HepG2 (cell line): ENCODE results near the gene ENDOD1. TPM values are rescaled to one million over a fixed set of nuclear protein-coding genes. Genes with fewer than 3 reads are reported as not detected.

Source experiments
- ATAC-seq: fragments of 200-7000 bp; cut with Tn5 transposase; 3 replicates; pipeline ENCODE4 v1.9.1; 2020; ENCODE audit warnings: mild to moderate bottlenecking, moderate library complexity
- BruUV-seq: library from RNA; stranded (reverse); fragments of 400-500 nt; replicated peaks from 2 replicates; lab custom pipeline; 2021; lab: Mats Ljungman, UMichigan
- CTCF ChIA-PET: fragments of 300-600 bp; formaldehyde crosslinking; extraction: SDS; loops from one replicate; lab custom pipeline; 2021; ENCODE audit warnings: low total read pairs, inconsistent platforms, low intra/inter-chr PET ratio; lab: Yijun Ruan, JAX
- POLR2A ChIA-PET: fragments of 350-600 bp; sonication (Branson Sonifier 250); formaldehyde crosslinking; loops from one replicate; lab custom pipeline; 2020; ENCODE audit warnings: antibody characterized with exemption, inconsistent platforms; lab: Yijun Ruan, JAX
- DNase-seq: peaks from one replicate; pipeline ENCODE4 v3.0.0-alpha.2; 2015; ENCODE audit warnings: low spot score
- FAIRE-seq: peaks from 3 replicates; lab custom pipeline; 2011; peaks lifted over from hg19 to GRCh38; lab: Jason Lieb, UNC
- H2AFZ ChIP-seq: one replicate; pipeline ENCODE4 v1.6.1; 2011; ENCODE audit warnings: low read length, inconsistent platforms
- H3K27ac ChIP-seq: fragments of 300-600 bp; 3 replicates; pipeline ENCODE4 v1.8.0; 2011; ENCODE audit warnings: mixed run types, mild to moderate bottlenecking, mixed read lengths, low read length, inconsistent platforms; ENCODE audit not compliant: insufficient read depth; ENCODE audit errors: extremely low read length
- H3K27me3 ChIP-seq, 2 experiments: fragments of 200-600 bp in 1 of 2; 2 replicates in 1 of 2; 3 replicates in 1 of 2; pipeline versions ENCODE4 v1.6.0 to v1.8.0; 2011; ENCODE audit warnings: low read length in 2 of 2, mild to moderate bottlenecking in 2 of 2, moderate library complexity in 2 of 2, inconsistent platforms in 1 of 2; ENCODE audit not compliant: insufficient read depth in 2 of 2, control insufficient read depth in 1 of 2
- H3K36me3 ChIP-seq, 2 experiments: fragments of 200-600 bp in 1 of 2; replicated peaks in 1 of 2; 2 replicates in 1 of 2; 3 replicates in 1 of 2; pipeline versions ENCODE4 v1.5.1 to v1.8.0; 2011; ENCODE audit warnings: low read length in 2 of 2, inconsistent platforms in 1 of 2; ENCODE audit not compliant: insufficient read depth in 2 of 2, control insufficient read depth in 1 of 2
- H3K4me1 ChIP-seq: 2 replicates; pipeline ENCODE4 v1.5.1; 2012; ENCODE audit warnings: low read length, inconsistent platforms; ENCODE audit not compliant: insufficient read depth
- H3K4me2 ChIP-seq: 2 replicates; pipeline ENCODE4 v1.6.0; 2011; ENCODE audit warnings: low read depth, low read length, inconsistent platforms
- H3K4me3 ChIP-seq, 3 experiments: fragments of 200-600 bp in 1 of 3; sonication (generic), shearing (Covaris generic) in 1 of 3; replicated peaks in 1 of 3; 2 replicates each; pipeline ENCODE4 v1.5.1; 2011 to 2016; ENCODE audit warnings: low read length in 3 of 3, inconsistent platforms in 2 of 3, low read depth in 2 of 3, mild to moderate bottlenecking in 2 of 3, control low read depth in 1 of 3, mixed read lengths in 1 of 3; ENCODE audit not compliant: insufficient read depth in 1 of 3
- H3K79me2 ChIP-seq: one replicate; pipeline ENCODE4 v1.6.1; 2011; ENCODE audit warnings: low read length, inconsistent platforms; ENCODE audit not compliant: insufficient read depth
- H3K9ac ChIP-seq: 2 replicates; pipeline ENCODE4 v1.6.0; 2011; ENCODE audit warnings: mild to moderate bottlenecking, low read depth, low read length, inconsistent platforms; ENCODE audit not compliant: insufficient read depth
- H3K9me3 ChIP-seq: 2 replicates; pipeline ENCODE4 v1.5.1; 2012; ENCODE audit warnings: mild to moderate bottlenecking, low read length
- H4K20me1 ChIP-seq: 2 replicates; pipeline ENCODE4 v1.6.0; 2011; ENCODE audit warnings: inconsistent platforms, mild to moderate bottlenecking, low read length, moderate library complexity; ENCODE audit not compliant: insufficient read depth
- GTF2F1 ChIP-seq: fragments of 150-350 bp; IDR thresholded peaks from 2 replicates; pipeline ENCODE4 v1.6.1; 2014; ENCODE audit warnings: low read length
- MYNN ChIP-seq: sonication (generic); formaldehyde crosslinking; IDR thresholded peaks from 2 replicates; pipeline ENCODE4 v1.4.0; 2020; ENCODE audit warnings: mild to moderate bottlenecking, low read depth, missing genetic modification reagents
- PCBP1 ChIP-seq: fragments of 200-400 bp; formaldehyde crosslinking; IDR thresholded peaks from 2 replicates; pipeline ENCODE4 v1.6.1; 2017; ENCODE audit warnings: mild to moderate bottlenecking, low read depth, low read length, borderline replicate concordance
- ZNF121 ChIP-seq: sonication (generic); formaldehyde crosslinking; IDR thresholded peaks from 2 replicates; pipeline ENCODE4 v1.5.0; 2020; ENCODE audit warnings: mild to moderate bottlenecking, missing genetic modification reagents
- ZNF570 ChIP-seq: sonication (generic); formaldehyde crosslinking; IDR thresholded peaks from 2 replicates; pipeline ENCODE4 v1.4.0; 2020; ENCODE audit warnings: mild to moderate bottlenecking, missing genetic modification reagents, borderline replicate concordance
- WGBS: methylation state at CpG from one replicate; pipeline ENCODE4 v1.1.6; 2017; ENCODE audit warnings: low lambda C conversion rate; 5-methylcytosine and 5-hydroxymethylcytosine counted together
- in situ Hi-C: cut with HindIII; loops from 2 replicates; pipeline ENCODE4 v1.10.0; 2017; ENCODE audit warnings: low pct_unique_long_range_greater_than_20kb; ENCODE audit not compliant: extremely low pct_ligation_motif_present
- intact Hi-C: fragments of 100-400 bp; cut with micrococcal nuclease; formaldehyde crosslinking; loops from one replicate; pipeline ENCODE4 v1.10.0; 2022; ENCODE audit not compliant: unreplicated experiment
- polyA plus RNA-seq, 8 experiments: library from polyadenylated mRNA; depleted of rRNA in 3 of 8; stranded (reverse) in 7 of 8; unstranded in 1 of 8; fragments of >200 nt; fragmentation: Illumina TruSeq in 4 of 8; extraction: Trizol in 4 of 8; gene quantifications; 2 replicates each; pipeline versions ENCODE4 v1.2.1 to v1.2.3, GENCODE V29; 2011 to 2016; ENCODE audit warnings: low read depth in 4 of 8, missing spikeins in 1 of 8, mixed read lengths in 1 of 8; ENCODE audit not compliant: insufficient read depth in 1 of 8
- total RNA-seq, 5 experiments: library from RNA; depleted of rRNA; stranded (reverse); fragments of >200 nt; fragmentation: Illumina TruSeq; extraction: Trizol; gene quantifications; 2 replicates each; pipeline ENCODE4 v1.2.3, GENCODE V29; 2016; ENCODE audit warnings: low read depth in 1 of 5

ENDOD1 gene
- total and polyA plus RNA-seq, 2 of the 13 experiments (the other 11 are each of a cell fraction or from before 2014, with no cell fraction given) = 2.0 to 6.8 TPM

- no TSS peak for BruUV-seq
- no peaks in the 10 kb centered on the region for H3K79me2 ChIP-seq
- no peak overlapping the region for H2AFZ ChIP-seq
- FAIRE-seq = no peak
- no peak for ATAC-seq
- H3K9me3 ChIP-seq = no peaks in the 10 kb centered on the region
- no peaks in the 10 kb centered on the region for H4K20me1 ChIP-seq
- H3K27me3 ChIP-seq = no peaks in the 10 kb centered on the region
- H3K27ac ChIP-seq = no peak overlapping the region
- POLR2A ChIA-PET = no interaction called here
- in situ Hi-C loops (no loop called here), intact Hi-C loops (no loop called here)
- WGBS = 15% methylated on average over 4 of the region's 4 CpGs
- no peak overlapping the region for H3K9ac ChIP-seq
- no peak for DNase-seq
- no peak overlapping the region for H3K4me2 ChIP-seq
- no peaks in the 10 kb centered on the region for H3K36me3 ChIP-seq
- no peaks in the 10 kb centered on the region for H3K4me1 ChIP-seq
- no peak overlapping the region for H3K4me3 ChIP-seq
- CTCF ChIA-PET = no interaction called here
- no peak for TF ChIP-seq GTF2F1
- no peak for TF ChIP-seq ZNF121 (CRISPR knock-in tag)
- no peak for TF ChIP-seq PCBP1
Observed at GRCh38 chr11:95163106-95163505, 73.5 kb downstream of the ENDOD1 start.

GRCh38 chr11:95165638-95166037 lies 76.0 kb downstream of the ENDOD1 start:
- intact Hi-C loops = no loop called here
- no peaks in the 10 kb centered on the region for H3K36me3 ChIP-seq
- no TSS peak for BruUV-seq
- in situ Hi-C loops = no loop called here
- no peaks in the 10 kb centered on the region for H3K79me2 ChIP-seq
- no peak overlapping the region for H3K27ac ChIP-seq
- H4K20me1 ChIP-seq = no peaks in the 10 kb centered on the region
- DNase-seq (no peak), FAIRE-seq (no peak), ATAC-seq (no peak)
- no peaks in the 10 kb centered on the region for H3K9me3 ChIP-seq
- no peaks in the 10 kb centered on the region for H3K4me1 ChIP-seq
- POLR2A ChIA-PET = no interaction called here
- no peak overlapping the region for H2AFZ ChIP-seq
- H3K27me3 ChIP-seq = no peaks in the 10 kb centered on the region
- TF ChIP-seq ZNF570 (CRISPR knock-in tag) (no peak), MYNN (CRISPR knock-in tag) (no peak)
- H3K4me2 ChIP-seq = no peak overlapping the region
- CTCF ChIA-PET = no interaction called here
- H3K4me3 ChIP-seq = no peak overlapping the region
- H3K9ac ChIP-seq = no peak overlapping the region
